M059J (cell line): ENCODE data around the gene ABHD5. TPM values are rescaled to one million over a fixed set of nuclear protein-coding genes. Genes with fewer than 3 reads are reported as not detected.

ENCODE experiments used
- DNase-seq: peaks from one replicate; pipeline ENCODE4 v3.0.0-alpha.2; 2012; ENCODE audit warnings: low read depth
- total RNA-seq: library from RNA; depleted of rRNA; stranded (reverse); fragments of >200 nt; shearing (Covaris generic); gene quantifications from 2 replicates; pipeline ENCODE4 v1.2.3, GENCODE V29; 2014; rRNA removed

The ABHD5 gene
- total RNA-seq, 1 experiment from 2014 or later = 22.2 TPM

- DNase-seq = no peak
Measured at GRCh38 chr3:43779850-43780249, 89.1 kb downstream of the ABHD5 start.

GRCh38 chr3:43782541-43782940 lies 91.8 kb downstream of the ABHD5 start:
- DNase-seq = no peak

Other genes with a start within 250 kb of the ABHD5 start
- gene ANO10, start 68.9 kb upstream of the ABHD5 start, total RNA-seq = 18.7 and 30.6 TPM in 2 replicates